OCI-LY3 (cell line): Measurements from ENCODE around the gene ALDH2.

ENCODE experiments used
- H2AFZ ChIP-seq: fragments of 200-600, 300-600 bp; shearing (Covaris generic); 2 replicates; pipeline ENCODE4 v1.6.0; 2014; ENCODE audit warnings: antibody characterized with exemption, low read depth, low read length
- H3K27ac ChIP-seq: fragments of 200-600, 300-600 bp; sonication (generic); 2 replicates; pipeline ENCODE4 v1.5.1; 2014; ENCODE audit warnings: mild to moderate bottlenecking, low read length, moderate library complexity, mixed read lengths
- H3K27me3 ChIP-seq: fragments of 200-600, 300-600 bp; sonication (generic); 2 replicates; pipeline ENCODE4 v1.6.1; 2014; ENCODE audit warnings: low read depth, low read length, mixed read lengths
- H3K36me3 ChIP-seq: fragments of 200-600, 300-600 bp; sonication (generic); replicated peaks from 2 replicates; pipeline ENCODE3; 2014; ENCODE audit warnings: low read depth, low read length, mixed read lengths
- H3K4me1 ChIP-seq: fragments of 300-600, 200-600 bp; sonication (generic); 2 replicates; pipeline ENCODE4 v1.6.1; 2014; ENCODE audit warnings: low read length, mixed read lengths
- H3K4me2 ChIP-seq: fragments of 200-600, 300-600 bp; sonication (generic); 2 replicates; pipeline ENCODE4 v1.6.1; 2014; ENCODE audit warnings: low read length, mixed read lengths
- H3K4me3 ChIP-seq: fragments of 300-600, 200-600 bp; sonication (generic); 2 replicates; pipeline ENCODE4 v1.5.1; 2014; ENCODE audit warnings: antibody characterized with exemption, mild to moderate bottlenecking, low read length, moderate library complexity
- H3K79me2 ChIP-seq: fragments of 300-600, 200-600 bp; shearing (Covaris generic); 2 replicates; pipeline ENCODE4 v1.6.1; 2014; ENCODE audit warnings: mild to moderate bottlenecking, low read length, mixed read lengths
- H3K9ac ChIP-seq: fragments of 300-600, 200-600 bp; shearing (Covaris generic); 2 replicates; pipeline ENCODE4 v1.6.0; 2014; ENCODE audit warnings: mild to moderate bottlenecking, low read length, moderate library complexity
- H3K9me3 ChIP-seq: fragments of 200-600, 300-600 bp; shearing (Covaris generic); 2 replicates; pipeline ENCODE4 v1.6.1; 2014; ENCODE audit warnings: low read length, mixed read lengths; ENCODE audit not compliant: insufficient read depth
- H4K20me1 ChIP-seq: fragments of 200-600, 300-600 bp; sonication (generic); 2 replicates; pipeline ENCODE4 v1.6.1; 2016; ENCODE audit warnings: low read length, mixed read lengths; ENCODE audit not compliant: insufficient read depth
- EZH2phosphoT487 ChIP-seq: fragments of 200-600 bp; shearing (Covaris generic); IDR thresholded peaks from 2 replicates; pipeline ENCODE4 v1.6.1; 2018; ENCODE audit warnings: antibody characterized with exemption, mixed run types, low read depth
- TF ChIP-seq, protein P1 (sequence below): fragments of 200-600, 300-600 bp; sonication (generic); IDR thresholded peaks from 2 replicates; pipeline ENCODE4 v1.5.1; 2014; ENCODE audit warnings: antibody characterized with exemption, low read length, low read depth

ALDH2 gene

DNA sequence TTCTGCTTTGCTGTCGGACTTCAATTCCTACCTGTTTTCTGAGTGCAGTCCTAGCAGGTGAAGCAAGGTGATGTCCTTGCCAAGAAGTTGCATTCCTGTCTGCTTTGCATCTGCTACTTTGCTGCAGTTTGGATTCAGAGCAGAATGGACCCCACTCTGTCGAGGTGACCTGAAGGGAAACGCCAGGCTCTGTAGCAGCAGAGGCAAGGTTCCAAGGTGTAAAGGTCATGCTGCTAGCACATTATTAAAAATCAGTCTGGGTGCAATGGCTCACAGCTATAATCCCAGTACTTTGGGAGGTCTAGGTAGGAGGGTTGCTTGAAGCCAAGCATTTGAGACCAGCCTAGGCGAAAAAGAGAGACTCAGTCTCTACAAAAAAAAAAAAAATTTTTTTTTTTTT is 17.3 kb upstream of the ALDH2 start:
- no peak overlapping the region for H2AFZ ChIP-seq
- H3K27ac ChIP-seq: no peak overlapping the region
- TF ChIP-seq EZH2phosphoT487: no peak
- TF ChIP-seq, protein P1, sequence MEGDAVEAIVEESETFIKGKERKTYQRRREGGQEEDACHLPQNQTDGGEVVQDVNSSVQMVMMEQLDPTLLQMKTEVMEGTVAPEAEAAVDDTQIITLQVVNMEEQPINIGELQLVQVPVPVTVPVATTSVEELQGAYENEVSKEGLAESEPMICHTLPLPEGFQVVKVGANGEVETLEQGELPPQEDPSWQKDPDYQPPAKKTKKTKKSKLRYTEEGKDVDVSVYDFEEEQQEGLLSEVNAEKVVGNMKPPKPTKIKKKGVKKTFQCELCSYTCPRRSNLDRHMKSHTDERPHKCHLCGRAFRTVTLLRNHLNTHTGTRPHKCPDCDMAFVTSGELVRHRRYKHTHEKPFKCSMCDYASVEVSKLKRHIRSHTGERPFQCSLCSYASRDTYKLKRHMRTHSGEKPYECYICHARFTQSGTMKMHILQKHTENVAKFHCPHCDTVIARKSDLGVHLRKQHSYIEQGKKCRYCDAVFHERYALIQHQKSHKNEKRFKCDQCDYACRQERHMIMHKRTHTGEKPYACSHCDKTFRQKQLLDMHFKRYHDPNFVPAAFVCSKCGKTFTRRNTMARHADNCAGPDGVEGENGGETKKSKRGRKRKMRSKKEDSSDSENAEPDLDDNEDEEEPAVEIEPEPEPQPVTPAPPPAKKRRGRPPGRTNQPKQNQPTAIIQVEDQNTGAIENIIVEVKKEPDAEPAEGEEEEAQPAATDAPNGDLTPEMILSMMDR: no peak
- H3K36me3 ChIP-seq: peaks cover 16% of the 10 kb centered on the region
- no peaks in the 10 kb centered on the region for H3K4me1 ChIP-seq
- H3K9ac ChIP-seq: no peak overlapping the region
- no peaks in the 10 kb centered on the region for H3K27me3 ChIP-seq
- no peaks in the 10 kb centered on the region for H4K20me1 ChIP-seq
- H3K4me3 ChIP-seq: no peak overlapping the region
- no peaks in the 10 kb centered on the region for H3K9me3 ChIP-seq
- H3K4me2 ChIP-seq: no peak overlapping the region
- no peaks in the 10 kb centered on the region for H3K79me2 ChIP-seq

DNA sequence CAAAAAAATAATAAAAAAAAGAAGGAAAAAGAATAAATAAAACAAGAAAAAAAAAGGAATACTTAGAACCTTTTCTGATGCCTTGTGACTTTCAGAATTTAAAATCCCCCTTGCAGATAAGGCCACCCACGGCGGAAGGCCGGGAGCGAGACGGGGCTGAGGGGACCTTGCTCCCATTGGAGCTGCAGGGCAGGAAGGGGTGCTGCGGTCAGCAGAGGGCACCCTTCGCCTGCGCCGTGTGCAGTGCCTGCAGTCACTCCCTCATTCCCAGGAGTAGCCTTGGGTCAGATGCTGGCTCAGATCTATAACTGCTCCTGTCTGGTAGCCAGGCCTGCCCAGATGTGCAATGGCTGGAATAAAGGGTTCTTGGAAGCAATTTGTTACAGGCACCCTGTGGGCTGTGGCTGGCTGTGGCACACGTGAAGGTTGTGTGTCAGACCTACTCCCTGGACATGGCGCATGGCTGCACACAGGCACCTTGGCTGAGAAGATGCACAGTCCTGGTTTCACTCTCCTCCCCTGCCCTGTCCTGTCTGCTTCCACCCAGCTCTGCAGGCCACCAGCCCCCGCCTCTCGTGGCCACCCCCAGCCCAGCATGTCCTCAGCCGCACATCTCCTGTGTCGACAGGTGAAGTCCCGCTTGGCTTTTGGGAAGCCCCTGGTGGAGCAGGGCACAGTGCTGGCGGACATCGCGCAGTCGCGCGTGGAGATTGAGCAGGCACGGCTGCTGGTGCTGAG is 13.4 kb upstream of the ALDH2 start:
- no peak for TF ChIP-seq EZH2phosphoT487
- TF ChIP-seq, protein P1: peak; percentile 90
- no peak overlapping the region for H2AFZ ChIP-seq
- H3K36me3 ChIP-seq: peaks cover 14% of the 10 kb centered on the region
- no peaks in the 10 kb centered on the region for H3K79me2 ChIP-seq
- H3K27me3 ChIP-seq: no peaks in the 10 kb centered on the region
- H3K9me3 ChIP-seq: no peaks in the 10 kb centered on the region
- peaks cover 13% of the 10 kb centered on the region for H3K4me1 ChIP-seq
- no peak overlapping the region for H3K4me2 ChIP-seq
- no peak overlapping the region for H3K4me3 ChIP-seq
- H3K9ac ChIP-seq: no peak overlapping the region
- H3K27ac ChIP-seq: no peak overlapping the region
- no peaks in the 10 kb centered on the region for H4K20me1 ChIP-seq

DNA sequence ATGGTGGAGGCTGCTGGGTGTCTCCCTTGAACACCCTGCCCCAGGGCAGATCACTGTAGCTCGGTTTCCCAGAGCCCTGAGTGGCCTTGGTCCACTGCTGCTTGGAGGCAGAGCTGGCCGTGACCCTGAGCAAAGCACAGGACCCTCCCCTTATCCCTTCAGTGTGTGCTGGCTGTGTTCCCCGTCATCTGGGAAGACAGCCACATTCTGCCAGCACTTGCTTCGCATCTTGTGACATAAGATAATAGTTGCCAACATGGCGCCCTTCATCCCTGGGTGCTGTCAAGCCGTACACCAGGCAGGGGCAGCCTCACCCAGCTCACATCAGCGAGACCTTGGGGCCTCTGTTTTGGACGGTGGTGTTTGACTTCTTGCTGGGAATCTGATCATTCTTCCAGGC is 12.1 kb upstream of the ALDH2 start:
- H3K36me3 ChIP-seq: peaks cover 7% of the 10 kb centered on the region
- no peak for TF ChIP-seq EZH2phosphoT487

DNA sequence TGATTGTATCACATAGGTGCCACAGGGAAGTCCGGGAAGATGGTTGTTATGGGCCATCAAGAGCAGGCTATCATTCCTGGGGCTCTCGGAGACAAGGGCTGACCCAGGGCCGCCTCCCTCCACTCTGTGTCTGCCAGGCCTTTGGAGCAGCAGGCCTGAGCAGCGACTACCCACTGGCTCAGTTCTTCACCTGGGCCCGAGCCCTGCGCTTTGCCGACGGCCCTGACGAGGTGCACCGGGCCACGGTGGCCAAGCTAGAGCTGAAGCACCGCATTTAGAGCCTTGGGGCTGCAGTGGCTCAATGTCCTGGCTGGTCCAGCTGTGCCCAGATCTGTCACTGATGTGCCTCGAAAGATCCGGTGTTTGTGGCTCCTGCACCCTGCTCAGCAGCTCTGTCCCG is 10.5 kb upstream of the ALDH2 start:
- Histone ChIP-seq H3K27me3 (no peaks in the 10 kb centered on the region), H2AFZ (no peak overlapping the region), H3K27ac (no peak overlapping the region), H3K9me3 (no peaks in the 10 kb centered on the region), H3K9ac (no peak overlapping the region), H3K4me3 (no peak overlapping the region), H3K36me3 (peaks cover 7% of the 10 kb centered on the region), H3K4me2 (no peak overlapping the region), H4K20me1 (no peaks in the 10 kb centered on the region), H3K4me1 (peaks cover 22% of the 10 kb centered on the region), H3K79me2 (no peaks in the 10 kb centered on the region)
- no peak for TF ChIP-seq EZH2phosphoT487
- TF ChIP-seq, protein P1: no peak

More for the DNA sequence above, 12.1 kb upstream of the ALDH2 start:
- peaks cover 16% of the 10 kb centered on the region for H3K4me1 ChIP-seq
- H3K9me3 ChIP-seq: no peaks in the 10 kb centered on the region
- H3K9ac ChIP-seq: no peak overlapping the region
- H4K20me1 ChIP-seq: no peaks in the 10 kb centered on the region
- no peaks in the 10 kb centered on the region for H3K79me2 ChIP-seq
- no peak overlapping the region for H3K4me2 ChIP-seq
- H3K27ac ChIP-seq: no peak overlapping the region
- H3K27me3 ChIP-seq: no peaks in the 10 kb centered on the region
- no peak overlapping the region for H3K4me3 ChIP-seq
- H2AFZ ChIP-seq: no peak overlapping the region
